ENCODE results near the gene LSP1. TPM values are rescaled to one million over a fixed set of nuclear protein-coding genes. Genes with fewer than 3 reads are reported as not detected.
A peak's percentile ranks its signal among the peaks of the same experiment; 100 is the strongest.

LSP1 gene
- total and polyA plus RNA-seq, 2 of the 13 experiments (the other 11 are each of a cell fraction or from before 2014, with no cell fraction given): 0.59 to 1.00 TPM

DNA sequence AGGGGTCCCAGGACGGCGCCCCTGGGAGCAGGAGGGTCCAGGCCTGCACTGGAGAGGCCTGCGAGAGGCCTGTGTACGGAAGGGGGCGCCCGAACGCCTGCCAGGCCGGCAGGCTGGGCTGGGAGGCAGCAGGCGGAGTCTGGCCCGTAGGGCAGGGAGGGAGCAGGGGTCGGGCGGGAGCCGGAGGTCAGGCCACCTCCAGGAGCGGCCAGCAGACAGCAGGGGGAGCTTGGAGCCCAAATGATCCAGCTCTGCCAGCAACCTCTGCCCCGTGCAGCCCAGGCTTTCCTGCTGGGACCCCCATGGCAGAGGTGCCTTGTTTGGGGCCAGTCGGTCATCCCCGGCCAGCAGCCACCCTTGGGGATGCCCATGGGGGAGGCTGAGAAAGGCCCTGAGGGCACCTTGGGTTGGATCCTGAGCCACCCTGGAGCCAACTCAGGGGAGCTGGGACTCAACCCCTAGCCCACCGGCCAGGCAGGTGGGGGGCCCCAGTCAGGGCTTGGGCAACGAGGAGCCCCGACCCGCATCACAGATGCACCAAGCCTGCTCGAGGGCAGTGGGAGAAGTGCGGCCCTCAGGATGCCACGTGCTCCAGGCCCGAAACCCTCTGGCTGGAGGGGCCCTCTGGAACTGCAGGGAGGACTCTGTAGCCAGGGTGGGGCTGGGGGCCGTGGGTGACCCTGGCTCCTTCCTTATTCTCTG is 27.7 kb upstream of the LSP1 start (continued):
- TF ChIP-seq, protein P1, sequence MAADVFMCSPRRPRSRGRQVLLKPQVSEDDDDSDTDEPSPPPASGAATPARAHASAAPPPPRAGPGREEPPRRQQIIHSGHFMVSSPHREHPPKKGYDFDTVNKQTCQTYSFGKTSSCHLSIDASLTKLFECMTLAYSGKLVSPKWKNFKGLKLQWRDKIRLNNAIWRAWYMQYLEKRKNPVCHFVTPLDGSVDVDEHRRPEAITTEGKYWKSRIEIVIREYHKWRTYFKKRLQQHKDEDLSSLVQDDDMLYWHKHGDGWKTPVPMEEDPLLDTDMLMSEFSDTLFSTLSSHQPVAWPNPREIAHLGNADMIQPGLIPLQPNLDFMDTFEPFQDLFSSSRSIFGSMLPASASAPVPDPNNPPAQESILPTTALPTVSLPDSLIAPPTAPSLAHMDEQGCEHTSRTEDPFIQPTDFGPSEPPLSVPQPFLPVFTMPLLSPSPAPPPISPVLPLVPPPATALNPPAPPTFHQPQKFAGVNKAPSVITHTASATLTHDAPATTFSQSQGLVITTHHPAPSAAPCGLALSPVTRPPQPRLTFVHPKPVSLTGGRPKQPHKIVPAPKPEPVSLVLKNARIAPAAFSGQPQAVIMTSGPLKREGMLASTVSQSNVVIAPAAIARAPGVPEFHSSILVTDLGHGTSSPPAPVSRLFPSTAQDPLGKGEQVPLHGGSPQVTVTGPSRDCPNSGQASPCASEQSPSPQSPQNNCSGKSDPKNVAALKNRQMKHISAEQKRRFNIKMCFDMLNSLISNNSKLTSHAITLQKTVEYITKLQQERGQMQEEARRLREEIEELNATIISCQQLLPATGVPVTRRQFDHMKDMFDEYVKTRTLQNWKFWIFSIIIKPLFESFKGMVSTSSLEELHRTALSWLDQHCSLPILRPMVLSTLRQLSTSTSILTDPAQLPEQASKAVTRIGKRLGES (CRISPR knock-in tag; IDR thresholded peaks at IDR 0.05; ENCODE audit: borderline replicate concordance): 0 out of 2 replicates have a peak, but pooled peaks have one; percentile 41
- TF ChIP-seq ZEB1 (IDR thresholded peaks at IDR 0.05; ENCODE audit: insufficient replicate concordance, low read depth) (no peak), POLR2AphosphoS5 (IDR thresholded peaks at IDR 0.05; ENCODE audit: low read depth, low read length) (no peak), ZNF496 (CRISPR knock-in tag; IDR thresholded peaks at IDR 0.05; ENCODE audit: insufficient replicate concordance) (no peak), ZNF350 (CRISPR knock-in tag; IDR thresholded peaks at IDR 0.05; ENCODE audit: borderline replicate concordance, low read depth) (no peak), HOXD1 (CRISPR knock-in tag; IDR thresholded peaks at IDR 0.05) (peak; percentile 60; the same call in 1 of the 2 replicates), GPN1 (CRISPR knock-in tag; IDR thresholded peaks at IDR 0.05; ENCODE audit: borderline replicate concordance) (no peak), NCOA5 (CRISPR knock-in tag; IDR thresholded peaks at IDR 0.05) (no peak), ZNF180 (CRISPR knock-in tag; IDR thresholded peaks at IDR 0.05; ENCODE audit: borderline replicate concordance, low read depth) (no peak), BRD4 (CRISPR knock-in tag; IDR thresholded peaks at IDR 0.05) (no peak; the same call in 1 of the 2 replicates), ZSCAN9 (CRISPR knock-in tag; IDR thresholded peaks at IDR 0.05; ENCODE audit: borderline replicate concordance) (no peak; the same call in 1 of the 2 replicates), HOXA5 (CRISPR knock-in tag; IDR thresholded peaks at IDR 0.05) (peak; percentile 92), ZNF678 (CRISPR knock-in tag; IDR thresholded peaks at IDR 0.05) (no peak), ZFP62 (CRISPR knock-in tag; IDR thresholded peaks at IDR 0.05) (0 out of 2 replicates have a peak, but pooled peaks have one; percentile 68), DNMT1 (CRISPR knock-in tag; IDR thresholded peaks at IDR 0.05) (no peak), NBN (conservative IDR thresholded peaks at IDR 0.05) (no peak), ZNF530 (CRISPR knock-in tag; IDR thresholded peaks at IDR 0.05; ENCODE audit: low read depth) (no peak), ZNF501 (CRISPR knock-in tag; IDR thresholded peaks at IDR 0.05) (no peak)
- TF ChIP-seq, protein P2, sequence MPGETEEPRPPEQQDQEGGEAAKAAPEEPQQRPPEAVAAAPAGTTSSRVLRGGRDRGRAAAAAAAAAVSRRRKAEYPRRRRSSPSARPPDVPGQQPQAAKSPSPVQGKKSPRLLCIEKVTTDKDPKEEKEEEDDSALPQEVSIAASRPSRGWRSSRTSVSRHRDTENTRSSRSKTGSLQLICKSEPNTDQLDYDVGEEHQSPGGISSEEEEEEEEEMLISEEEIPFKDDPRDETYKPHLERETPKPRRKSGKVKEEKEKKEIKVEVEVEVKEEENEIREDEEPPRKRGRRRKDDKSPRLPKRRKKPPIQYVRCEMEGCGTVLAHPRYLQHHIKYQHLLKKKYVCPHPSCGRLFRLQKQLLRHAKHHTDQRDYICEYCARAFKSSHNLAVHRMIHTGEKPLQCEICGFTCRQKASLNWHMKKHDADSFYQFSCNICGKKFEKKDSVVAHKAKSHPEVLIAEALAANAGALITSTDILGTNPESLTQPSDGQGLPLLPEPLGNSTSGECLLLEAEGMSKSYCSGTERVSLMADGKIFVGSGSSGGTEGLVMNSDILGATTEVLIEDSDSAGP (CRISPR knock-in tag; IDR thresholded peaks at IDR 0.05; ENCODE audit: borderline replicate concordance): peak; percentile 55; the same call in 1 of the 2 replicates
- TF ChIP-seq, protein P3, sequence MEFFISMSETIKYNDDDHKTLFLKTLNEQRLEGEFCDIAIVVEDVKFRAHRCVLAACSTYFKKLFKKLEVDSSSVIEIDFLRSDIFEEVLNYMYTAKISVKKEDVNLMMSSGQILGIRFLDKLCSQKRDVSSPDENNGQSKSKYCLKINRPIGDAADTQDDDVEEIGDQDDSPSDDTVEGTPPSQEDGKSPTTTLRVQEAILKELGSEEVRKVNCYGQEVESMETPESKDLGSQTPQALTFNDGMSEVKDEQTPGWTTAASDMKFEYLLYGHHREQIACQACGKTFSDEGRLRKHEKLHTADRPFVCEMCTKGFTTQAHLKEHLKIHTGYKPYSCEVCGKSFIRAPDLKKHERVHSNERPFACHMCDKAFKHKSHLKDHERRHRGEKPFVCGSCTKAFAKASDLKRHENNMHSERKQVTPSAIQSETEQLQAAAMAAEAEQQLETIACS (CRISPR knock-in tag; IDR thresholded peaks at IDR 0.05): no peak
- TF ChIP-seq, protein P4, sequence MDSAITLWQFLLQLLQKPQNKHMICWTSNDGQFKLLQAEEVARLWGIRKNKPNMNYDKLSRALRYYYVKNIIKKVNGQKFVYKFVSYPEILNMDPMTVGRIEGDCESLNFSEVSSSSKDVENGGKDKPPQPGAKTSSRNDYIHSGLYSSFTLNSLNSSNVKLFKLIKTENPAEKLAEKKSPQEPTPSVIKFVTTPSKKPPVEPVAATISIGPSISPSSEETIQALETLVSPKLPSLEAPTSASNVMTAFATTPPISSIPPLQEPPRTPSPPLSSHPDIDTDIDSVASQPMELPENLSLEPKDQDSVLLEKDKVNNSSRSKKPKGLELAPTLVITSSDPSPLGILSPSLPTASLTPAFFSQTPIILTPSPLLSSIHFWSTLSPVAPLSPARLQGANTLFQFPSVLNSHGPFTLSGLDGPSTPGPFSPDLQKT (CRISPR knock-in tag; IDR thresholded peaks at IDR 0.05; ENCODE audit: borderline replicate concordance): no peak
- TF ChIP-seq, protein P5, sequence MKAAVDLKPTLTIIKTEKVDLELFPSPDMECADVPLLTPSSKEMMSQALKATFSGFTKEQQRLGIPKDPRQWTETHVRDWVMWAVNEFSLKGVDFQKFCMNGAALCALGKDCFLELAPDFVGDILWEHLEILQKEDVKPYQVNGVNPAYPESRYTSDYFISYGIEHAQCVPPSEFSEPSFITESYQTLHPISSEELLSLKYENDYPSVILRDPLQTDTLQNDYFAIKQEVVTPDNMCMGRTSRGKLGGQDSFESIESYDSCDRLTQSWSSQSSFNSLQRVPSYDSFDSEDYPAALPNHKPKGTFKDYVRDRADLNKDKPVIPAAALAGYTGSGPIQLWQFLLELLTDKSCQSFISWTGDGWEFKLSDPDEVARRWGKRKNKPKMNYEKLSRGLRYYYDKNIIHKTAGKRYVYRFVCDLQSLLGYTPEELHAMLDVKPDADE (CRISPR knock-in tag; IDR thresholded peaks at IDR 0.05): 0 out of 2 replicates have a peak, but pooled peaks have one; percentile 64

Data from HepG2 (cell line).